ENCODE measurements around the gene IMPA2. TPM values are rescaled to one million over a fixed set of nuclear protein-coding genes. Genes with fewer than 3 reads are reported as not detected.

IMPA2 gene
- total RNA-seq, 1 donor from 2014 or later: 10.9 TPM

- peak overlapping the region; percentile 85 for H3K27ac Mint-ChIP-seq (ENCODE audit: unreplicated experiment)
- no peaks in the 10 kb centered on the region for H3K9me3 Mint-ChIP-seq (ENCODE audit: low read depth)
- peaks cover 25% of the 10 kb centered on the region for H3K4me1 Mint-ChIP-seq (ENCODE audit: low read depth)
- peak; percentile 57 for TF ChIP-seq CTCF (IDR thresholded peaks at IDR 0.05)
- DNase-seq (ENCODE audit: low spot score): peak; percentile 98
- no peaks in the 10 kb centered on the region for H3K36me3 Mint-ChIP-seq (ENCODE audit: low read depth)
- peak overlapping the region; percentile 75 for H3K4me3 Mint-ChIP-seq (ENCODE audit: unreplicated experiment)
- H3K27me3 Mint-ChIP-seq (ENCODE audit: low read depth): no peaks in the 10 kb centered on the region
These were observed 664 bp upstream of the IMPA2 start for GRCh38 chr18:11980494-11981191.

DNA sequence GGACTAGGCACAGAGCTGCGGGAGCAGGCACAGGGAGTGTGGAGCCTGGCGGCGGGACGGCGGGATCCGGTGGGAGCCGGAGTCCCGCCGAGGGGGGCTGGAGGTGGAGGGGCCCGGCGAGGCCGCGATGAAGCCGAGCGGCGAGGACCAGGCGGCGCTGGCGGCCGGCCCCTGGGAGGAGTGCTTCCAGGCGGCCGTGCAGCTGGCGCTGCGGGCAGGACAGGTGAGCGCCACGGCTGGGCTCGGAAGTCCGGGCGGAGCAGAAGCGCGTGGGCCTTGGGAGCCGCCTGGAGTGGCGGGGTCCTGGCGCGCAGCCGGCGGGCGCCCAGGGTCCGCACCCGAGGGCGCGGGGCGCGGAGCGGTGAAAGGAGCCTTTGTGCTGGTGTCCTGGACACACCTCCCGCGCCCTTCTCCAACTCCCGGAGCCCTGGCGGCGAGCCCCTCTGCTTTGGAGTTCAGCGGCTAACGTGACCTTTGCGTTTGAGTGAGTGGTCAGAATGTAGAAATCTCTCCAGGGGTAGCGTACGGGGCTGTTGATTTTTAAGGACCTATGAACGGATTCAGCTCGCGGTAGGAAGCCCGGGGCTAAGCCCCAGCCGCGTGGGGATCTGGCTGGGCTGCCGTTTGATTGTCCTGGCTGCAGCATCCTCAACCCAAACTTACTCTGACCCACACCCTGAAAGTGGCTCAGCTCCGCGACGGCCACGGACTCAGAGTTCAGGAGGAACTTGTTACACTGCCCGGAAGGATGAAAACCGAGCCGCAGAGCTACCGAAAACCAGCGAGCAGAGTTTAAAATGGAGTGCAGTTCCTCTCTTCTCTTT, 448 bp downstream of the IMPA2 start:
- no peaks in the 10 kb centered on the region for H3K27me3 Mint-ChIP-seq (ENCODE audit: low read depth)
- peak; percentile 20 for TF ChIP-seq CTCF (IDR thresholded peaks at IDR 0.05)
- no peaks in the 10 kb centered on the region for H3K36me3 Mint-ChIP-seq (ENCODE audit: low read depth)
- DNase-seq (ENCODE audit: low spot score): no peak
- H3K9me3 Mint-ChIP-seq (ENCODE audit: low read depth): no peaks in the 10 kb centered on the region
- H3K4me1 Mint-ChIP-seq (ENCODE audit: low read depth): peaks cover 25% of the 10 kb centered on the region
- H3K4me3 Mint-ChIP-seq (ENCODE audit: unreplicated experiment): peak overlapping the region; percentile 80
- H3K27ac Mint-ChIP-seq (ENCODE audit: unreplicated experiment): peak overlapping the region; percentile 30

- no peak for TF ChIP-seq CTCF (IDR thresholded peaks at IDR 0.05)
- H3K36me3 Mint-ChIP-seq (ENCODE audit: low read depth): no peaks in the 10 kb centered on the region
- H3K4me1 Mint-ChIP-seq (ENCODE audit: low read depth): peaks cover 30% of the 10 kb centered on the region
- no peak overlapping the region for H3K27ac Mint-ChIP-seq (ENCODE audit: unreplicated experiment)
- no peak for DNase-seq (ENCODE audit: low spot score)
- H3K4me3 Mint-ChIP-seq (ENCODE audit: unreplicated experiment): peak overlapping the region; percentile 16
- no peaks in the 10 kb centered on the region for H3K9me3 Mint-ChIP-seq (ENCODE audit: low read depth)
- no peaks in the 10 kb centered on the region for H3K27me3 Mint-ChIP-seq (ENCODE audit: low read depth)
These were observed 1.7 kb downstream of the IMPA2 start for GRCh38 chr18:11982981-11983380.

- no peaks in the 10 kb centered on the region for H3K27me3 Mint-ChIP-seq (ENCODE audit: low read depth)
- no peaks in the 10 kb centered on the region for H3K36me3 Mint-ChIP-seq (ENCODE audit: low read depth)
- no peak for DNase-seq (ENCODE audit: low spot score)
These were observed 2.3 kb downstream of the IMPA2 start for GRCh38 chr18:11983592-11983991.

More at GRCh38 chr18:11983592-11983991, 2.3 kb downstream of the IMPA2 start:
- H3K27ac Mint-ChIP-seq (ENCODE audit: unreplicated experiment): no peak overlapping the region
- no peak overlapping the region for H3K4me3 Mint-ChIP-seq (ENCODE audit: unreplicated experiment)
- no peak for TF ChIP-seq CTCF (IDR thresholded peaks at IDR 0.05)
- no peaks in the 10 kb centered on the region for H3K9me3 Mint-ChIP-seq (ENCODE audit: low read depth)
- peaks cover 30% of the 10 kb centered on the region for H3K4me1 Mint-ChIP-seq (ENCODE audit: low read depth)

Measured in chondrocyte (in vitro differentiated cells).